CD14-positive monocyte (primary cell): ENCODE data around the gene ID1. TPM values are rescaled to one million over a fixed set of nuclear protein-coding genes. Genes with fewer than 3 reads are reported as not detected.
A peak's percentile ranks its signal among the peaks of the same experiment; 100 is the strongest.

Experiments
- DNase-seq, 3 donors: peaks; one replicate each; pipeline ENCODE4 v3.0.0-alpha.2; 2011 to 2022
- H2AFZ ChIP-seq: 2 replicates; pipeline ENCODE4 v1.6.0; 2012; ENCODE audit warnings: mild to moderate bottlenecking, low read depth, low read length, inconsistent platforms; ENCODE audit not compliant: insufficient read depth, poor library complexity, severe bottlenecking
- H3K27ac ChIP-seq, 2 donors: 1 replicate in 1 of 2; 2 replicates in 1 of 2; pipeline ENCODE4 v1.5.1; 2012 to 2013; ENCODE audit warnings: low read length in 2 of 2, control low read depth in 1 of 2, inconsistent platforms in 1 of 2, low read depth in 1 of 2, mild to moderate bottlenecking in 1 of 2
- H3K27me3 ChIP-seq, 2 donors: one replicate each; pipeline versions ENCODE4 v1.6.0 to v1.6.1; 2011 to 2013; ENCODE audit warnings: low read length in 2 of 2; ENCODE audit not compliant: control insufficient read depth in 2 of 2, insufficient read depth in 2 of 2
- H3K36me3 ChIP-seq, 2 donors: replicated peaks in 1 of 2; 1 replicate in 1 of 2; 2 replicates in 1 of 2; pipeline versions ENCODE4 v1.5.1 to v1.6.1; 2012 to 2013; ENCODE audit warnings: low read length in 2 of 2, control low read depth in 1 of 2, inconsistent platforms in 1 of 2, mild to moderate bottlenecking in 1 of 2; ENCODE audit not compliant: insufficient read depth in 2 of 2, control insufficient read depth in 1 of 2
- H3K4me1 ChIP-seq, 2 donors: 1 replicate in 1 of 2; 2 replicates in 1 of 2; pipeline versions ENCODE4 v1.5.1 to v1.6.1; 2012 to 2013; ENCODE audit warnings: low read length in 2 of 2, control low read depth in 1 of 2, inconsistent platforms in 1 of 2, mild to moderate bottlenecking in 1 of 2, moderate library complexity in 1 of 2; ENCODE audit not compliant: insufficient read depth in 2 of 2, control insufficient read depth in 1 of 2
- H3K4me2 ChIP-seq: replicated peaks from 2 replicates; pipeline ENCODE3; 2012; ENCODE audit warnings: low read length, moderate library complexity, mild to moderate bottlenecking; ENCODE audit not compliant: poor library complexity, severe bottlenecking; ENCODE audit errors: extremely low read depth
- H3K4me3 ChIP-seq, 3 experiments: fragments of 200-600 bp in 1 of 3; sonication (generic) in 1 of 3; replicated peaks in 1 of 3; 1 replicate in 2 of 3; 2 replicates in 1 of 3; pipeline ENCODE4 v1.5.1; 2011 to 2013; ENCODE audit warnings: low read length in 3 of 3, mild to moderate bottlenecking in 3 of 3, control low read depth in 2 of 3, low read depth in 2 of 3, inconsistent platforms in 1 of 3, moderate library complexity in 1 of 3
- H3K79me2 ChIP-seq: 2 replicates; pipeline ENCODE4 v1.6.0; 2012; ENCODE audit warnings: mild to moderate bottlenecking, control low read depth, inconsistent platforms, low read length, moderate library complexity; ENCODE audit not compliant: insufficient read depth
- H3K9ac ChIP-seq: 2 replicates; pipeline ENCODE4 v1.6.0; 2017; ENCODE audit warnings: low read length, mild to moderate bottlenecking; ENCODE audit not compliant: insufficient read depth, poor library complexity, severe bottlenecking
- H3K9me3 ChIP-seq, 2 donors: replicated peaks in 1 of 2; 1 replicate in 1 of 2; 2 replicates in 1 of 2; pipeline versions ENCODE4 v1.5.1 to v1.6.1; 2012 to 2013; ENCODE audit warnings: low read length in 2 of 2, control low read depth in 1 of 2; ENCODE audit not compliant: control insufficient read depth in 1 of 2, insufficient read depth in 1 of 2
- H4K20me1 ChIP-seq: 2 replicates; pipeline ENCODE4 v1.6.0; 2012; ENCODE audit warnings: mild to moderate bottlenecking, low read length, control low read depth, moderate library complexity; ENCODE audit not compliant: insufficient read depth
- H3K27ac Mint-ChIP-seq, 7 donors: one replicate each; pipeline ENCODE4 v1.8.0; 2020; ENCODE audit warnings: mild to moderate bottlenecking in 7 of 7, mixed read lengths in 7 of 7, moderate library complexity in 6 of 7, inconsistent platforms in 2 of 7
- H3K27me3 Mint-ChIP-seq, 3 donors: one replicate each; pipeline ENCODE4 v1.8.0; 2021 to 2022; ENCODE audit warnings: low read depth in 3 of 3, mild to moderate bottlenecking in 3 of 3, mixed read lengths in 3 of 3, moderate library complexity in 3 of 3, inconsistent platforms in 1 of 3
- H3K36me3 Mint-ChIP-seq, 2 donors: one replicate each; pipeline ENCODE4 v1.8.0; 2020; ENCODE audit warnings: mixed read lengths in 2 of 2, inconsistent platforms in 1 of 2, mild to moderate bottlenecking in 1 of 2
- H3K4me1 Mint-ChIP-seq: one replicate; pipeline ENCODE4 v1.8.0; 2020; ENCODE audit warnings: mild to moderate bottlenecking, mixed read lengths
- H3K4me3 Mint-ChIP-seq, 2 donors: one replicate each; pipeline ENCODE4 v1.8.0; 2020; ENCODE audit warnings: mild to moderate bottlenecking in 2 of 2, mixed read lengths in 2 of 2, moderate library complexity in 1 of 2
- H3K9me3 Mint-ChIP-seq, 7 donors: one replicate each; pipeline ENCODE4 v1.8.0; 2020 to 2022; ENCODE audit warnings: mixed read lengths in 7 of 7, mild to moderate bottlenecking in 6 of 7, moderate library complexity in 6 of 7, inconsistent platforms in 2 of 7
- WGBS: methylation state at CpG from one replicate; pipeline ENCODE4 v1.1.5; 2013; ENCODE audit warnings: missing lambda C conversion rate; ENCODE audit not compliant: insufficient coverage; 5-methylcytosine and 5-hydroxymethylcytosine counted together
- intact Hi-C, 2 donors: fragments of 100-400 bp; cut with micrococcal nuclease; formaldehyde crosslinking; loops; one replicate each; pipeline versions ENCODE4 v1.15.0 to v1.15.1; 2023
- polyA plus RNA-seq, 3 donors: library from polyadenylated mRNA; depleted of rRNA in 1 of 3; unstranded in 2 of 3; stranded (reverse) in 1 of 3; fragments of 300-500 nt in 2 of 3; fragments of >200 nt in 1 of 3; fragmentation: Illumina TruSeq in 2 of 3; gene quantifications; 1 replicate in 2 of 3; 2 replicates in 1 of 3; pipeline ENCODE4 v1.2.3, GENCODE V29; 2012 to 2021
- TF ChIP-seq, protein P1 (sequence below): fragments of 200-600 bp; IDR thresholded peaks from one replicate; pipeline ENCODE4 v1.8.0; 2022; ENCODE audit warnings: antibody characterized with exemption, mild to moderate bottlenecking

ID1 gene
- polyA plus RNA-seq, 3 donors = 3.9 to 129 (median 12.5) TPM

DNA sequence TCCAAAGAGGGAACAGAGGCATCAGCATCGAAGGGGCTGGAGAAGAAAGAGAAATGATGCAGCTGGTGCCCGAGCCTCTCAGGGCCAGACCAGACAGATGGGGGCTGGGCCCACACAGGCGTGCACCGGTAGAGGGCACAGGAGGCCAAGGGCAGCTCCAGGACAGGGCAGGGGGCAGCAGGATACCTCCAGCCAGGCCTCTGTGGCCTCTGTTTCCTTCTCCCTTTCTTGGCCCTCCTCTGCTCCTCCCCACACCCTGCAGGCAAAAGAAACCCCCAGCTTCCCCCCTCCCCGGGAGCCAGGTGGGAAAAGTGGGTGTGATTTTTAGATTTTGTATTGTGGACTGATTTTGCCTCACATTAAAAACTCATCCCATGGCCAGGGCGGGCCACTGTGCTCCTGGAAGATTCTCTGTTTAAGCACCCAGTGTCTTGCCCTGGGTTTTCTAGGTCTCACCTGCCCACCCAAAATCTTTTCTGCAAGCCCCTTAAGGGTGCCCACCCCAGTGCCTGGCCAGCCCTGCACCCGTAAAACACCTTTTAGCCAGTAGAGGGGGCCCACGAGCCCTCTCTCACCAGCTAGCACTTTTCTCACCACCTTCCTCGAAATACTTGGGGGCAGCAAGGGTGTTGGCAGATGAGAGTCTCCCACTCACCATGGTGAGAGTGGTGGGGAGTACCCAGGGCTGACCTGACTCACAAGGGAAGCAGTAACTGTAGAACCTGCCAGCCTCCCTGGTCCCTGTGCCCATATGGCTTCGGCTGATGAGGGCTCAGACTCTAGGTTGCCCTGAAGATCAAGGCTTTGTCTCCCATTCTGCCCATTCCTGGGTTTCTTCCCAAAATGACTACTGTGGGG is 35.7 kb upstream of the ID1 start:
- peaks cover 15 to 20% of the 10 kb centered on the region in 2 donors for H3K4me1 ChIP-seq
- intact Hi-C loops = no loop called here
- H3K4me3 ChIP-seq = no peak overlapping the region
- H3K79me2 ChIP-seq = no peaks in the 10 kb centered on the region
- H3K9ac ChIP-seq = no peak overlapping the region
- peaks cover 54 to 70% of the 10 kb centered on the region in 2 donors for H3K36me3 ChIP-seq
- Mint-ChIP-seq H3K9me3 (no peaks in the 10 kb centered on the region), H3K36me3 (peaks cover 48 to 59% of the 10 kb centered on the region in 2 donors), H3K4me3 (no peak overlapping the region), H3K4me1 (peaks cover 36% of the 10 kb centered on the region), H3K27me3 (no peaks in the 10 kb centered on the region), H3K27ac (peak overlapping the region in 6 of 7 donors; percentile 18 to 77 (median 66))
- H3K27ac ChIP-seq = peak overlapping the region in 1 of 2 donors; percentile 53
- peaks cover 40% of the 10 kb centered on the region for H4K20me1 ChIP-seq
- H3K27me3 ChIP-seq = no peaks in the 10 kb centered on the region
- DNase-seq = peak in 2 of 3 donors; percentile 33 to 45
- H2AFZ ChIP-seq = no peak overlapping the region
- 66% methylated on average over 5 of the region's 10 CpGs for WGBS
- TF ChIP-seq, protein P1, sequence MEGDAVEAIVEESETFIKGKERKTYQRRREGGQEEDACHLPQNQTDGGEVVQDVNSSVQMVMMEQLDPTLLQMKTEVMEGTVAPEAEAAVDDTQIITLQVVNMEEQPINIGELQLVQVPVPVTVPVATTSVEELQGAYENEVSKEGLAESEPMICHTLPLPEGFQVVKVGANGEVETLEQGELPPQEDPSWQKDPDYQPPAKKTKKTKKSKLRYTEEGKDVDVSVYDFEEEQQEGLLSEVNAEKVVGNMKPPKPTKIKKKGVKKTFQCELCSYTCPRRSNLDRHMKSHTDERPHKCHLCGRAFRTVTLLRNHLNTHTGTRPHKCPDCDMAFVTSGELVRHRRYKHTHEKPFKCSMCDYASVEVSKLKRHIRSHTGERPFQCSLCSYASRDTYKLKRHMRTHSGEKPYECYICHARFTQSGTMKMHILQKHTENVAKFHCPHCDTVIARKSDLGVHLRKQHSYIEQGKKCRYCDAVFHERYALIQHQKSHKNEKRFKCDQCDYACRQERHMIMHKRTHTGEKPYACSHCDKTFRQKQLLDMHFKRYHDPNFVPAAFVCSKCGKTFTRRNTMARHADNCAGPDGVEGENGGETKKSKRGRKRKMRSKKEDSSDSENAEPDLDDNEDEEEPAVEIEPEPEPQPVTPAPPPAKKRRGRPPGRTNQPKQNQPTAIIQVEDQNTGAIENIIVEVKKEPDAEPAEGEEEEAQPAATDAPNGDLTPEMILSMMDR = peak; percentile 95
- no peak overlapping the region for H3K4me2 ChIP-seq
- no peaks in the 10 kb centered on the region for H3K9me3 ChIP-seq

DNA sequence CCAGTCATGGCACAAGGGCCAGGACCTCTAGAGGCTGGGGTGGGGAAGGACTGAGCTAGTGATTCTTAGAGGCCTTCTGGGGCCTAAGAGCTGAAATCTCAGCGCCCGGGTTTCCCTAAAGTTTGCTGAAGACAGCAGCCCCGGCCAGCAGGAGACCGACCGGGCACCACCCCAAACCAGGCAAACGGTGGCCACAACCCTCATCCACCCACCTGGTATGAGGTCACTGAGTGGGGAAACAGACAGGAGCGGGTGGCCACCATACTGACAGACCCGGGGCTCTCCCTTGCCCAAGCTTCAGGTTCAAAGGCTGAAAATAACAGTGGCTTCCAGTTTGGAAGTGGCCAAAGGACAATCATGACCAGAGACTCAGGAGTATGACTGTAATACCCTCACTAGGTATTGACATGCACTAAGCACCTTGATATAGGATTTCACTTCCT is 35.0 kb upstream of the ID1 start:
- H3K27me3 ChIP-seq = no peaks in the 10 kb centered on the region
- H3K4me3 ChIP-seq = no peak overlapping the region
- H3K4me1 ChIP-seq = peaks cover 15 to 20% of the 10 kb centered on the region in 2 donors
- H3K79me2 ChIP-seq = no peaks in the 10 kb centered on the region
- Mint-ChIP-seq H3K9me3 (no peaks in the 10 kb centered on the region), H3K4me3 (no peak overlapping the region), H3K36me3 (peaks cover 45 to 52% of the 10 kb centered on the region in 2 donors), H3K4me1 (peaks cover 36% of the 10 kb centered on the region), H3K27ac (peak overlapping the region in 5 of 7 donors; percentile 37 to 74 (median 63)), H3K27me3 (no peaks in the 10 kb centered on the region)
- WGBS = 89% methylated on average over 3 of the region's 8 CpGs
- TF ChIP-seq, protein P1 = no peak
- H3K9me3 ChIP-seq = no peaks in the 10 kb centered on the region
- H3K27ac ChIP-seq = peak overlapping the region in 1 of 2 donors; percentile 53
- no peak overlapping the region for H2AFZ ChIP-seq
- peaks cover 40% of the 10 kb centered on the region for H4K20me1 ChIP-seq
- intact Hi-C loops = no loop called here
- no peak overlapping the region for H3K4me2 ChIP-seq
- H3K36me3 ChIP-seq = peaks cover 52 to 64% of the 10 kb centered on the region in 2 donors
- DNase-seq = no peak
- no peak overlapping the region for H3K9ac ChIP-seq
